Brain microvascular endothelial cell (primary cell): ENCODE data around the gene POMT1.

Experiments used
- DNase-seq: peaks from one replicate; pipeline ENCODE4 v3.0.0-alpha.2; 2020
- H3K27ac ChIP-seq: fragments of 250-450 bp; sonication (Bioruptor Pico); 2 replicates; pipeline ENCODE4 v1.5.1; 2020; ENCODE audit warnings: mild to moderate bottlenecking, moderate library complexity
- H3K27me3 ChIP-seq: fragments of 250-450 bp; sonication (Bioruptor Pico); replicated peaks from 2 replicates; pipeline ENCODE4 v1.5.1; 2020; ENCODE audit warnings: mild to moderate bottlenecking
- H3K36me3 ChIP-seq: fragments of 250-450 bp; sonication (Bioruptor Pico); replicated peaks from 2 replicates; pipeline ENCODE4 v1.5.1; 2020; ENCODE audit warnings: mild to moderate bottlenecking
- H3K4me3 ChIP-seq: 2 replicates; pipeline ENCODE4 v1.5.1; 2011; ENCODE audit warnings: low read depth, mild to moderate bottlenecking, control low read depth, low read length, moderate library complexity
- in situ Hi-C: cut with HindIII; loops from 2 replicates; pipeline ENCODE4 v1.10.0; 2017; ENCODE audit warnings: low sequenced_read_pairs, low pct_ligation_motif_present
- TF ChIP-seq, protein P1 (sequence below): IDR thresholded peaks from 2 replicates; pipeline ENCODE4 v1.5.1; 2011; ENCODE audit warnings: low read depth, mild to moderate bottlenecking, moderate library complexity, low read length, control low read depth, inconsistent platforms; ENCODE audit errors: missing control alignments

The POMT1 gene

GRCh38 chr9:131559421-131560000, 56.8 kb downstream of the POMT1 start:
- DNase-seq: no peak
- in situ Hi-C loops: no loop called here
- H3K36me3 ChIP-seq: no peaks in the 10 kb centered on the region
- peaks cover 13% of the 10 kb centered on the region for H3K27me3 ChIP-seq
- TF ChIP-seq, protein P1, sequence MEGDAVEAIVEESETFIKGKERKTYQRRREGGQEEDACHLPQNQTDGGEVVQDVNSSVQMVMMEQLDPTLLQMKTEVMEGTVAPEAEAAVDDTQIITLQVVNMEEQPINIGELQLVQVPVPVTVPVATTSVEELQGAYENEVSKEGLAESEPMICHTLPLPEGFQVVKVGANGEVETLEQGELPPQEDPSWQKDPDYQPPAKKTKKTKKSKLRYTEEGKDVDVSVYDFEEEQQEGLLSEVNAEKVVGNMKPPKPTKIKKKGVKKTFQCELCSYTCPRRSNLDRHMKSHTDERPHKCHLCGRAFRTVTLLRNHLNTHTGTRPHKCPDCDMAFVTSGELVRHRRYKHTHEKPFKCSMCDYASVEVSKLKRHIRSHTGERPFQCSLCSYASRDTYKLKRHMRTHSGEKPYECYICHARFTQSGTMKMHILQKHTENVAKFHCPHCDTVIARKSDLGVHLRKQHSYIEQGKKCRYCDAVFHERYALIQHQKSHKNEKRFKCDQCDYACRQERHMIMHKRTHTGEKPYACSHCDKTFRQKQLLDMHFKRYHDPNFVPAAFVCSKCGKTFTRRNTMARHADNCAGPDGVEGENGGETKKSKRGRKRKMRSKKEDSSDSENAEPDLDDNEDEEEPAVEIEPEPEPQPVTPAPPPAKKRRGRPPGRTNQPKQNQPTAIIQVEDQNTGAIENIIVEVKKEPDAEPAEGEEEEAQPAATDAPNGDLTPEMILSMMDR: no peak
- no peak overlapping the region for H3K4me3 ChIP-seq
- H3K27ac ChIP-seq: no peak overlapping the region

- TF ChIP-seq, protein P1: no peak
- no peaks in the 10 kb centered on the region for H3K36me3 ChIP-seq
- H3K27ac ChIP-seq: no peak overlapping the region
- no peak overlapping the region for H3K4me3 ChIP-seq
- no peaks in the 10 kb centered on the region for H3K27me3 ChIP-seq
- in situ Hi-C loops: no loop called here
- DNase-seq: peak; percentile 26
Observed at GRCh38 chr9:131562032-131562959, 59.6 kb downstream of the POMT1 start.

GRCh38 chr9:131565369-131565768, 62.7 kb downstream of the POMT1 start:
- no peak overlapping the region for H3K27ac ChIP-seq
- no peaks in the 10 kb centered on the region for H3K27me3 ChIP-seq
- TF ChIP-seq, protein P1: no peak
- in situ Hi-C loops: no loop called here
- no peaks in the 10 kb centered on the region for H3K36me3 ChIP-seq
- no peak overlapping the region for H3K4me3 ChIP-seq
- DNase-seq: no peak

DNA sequence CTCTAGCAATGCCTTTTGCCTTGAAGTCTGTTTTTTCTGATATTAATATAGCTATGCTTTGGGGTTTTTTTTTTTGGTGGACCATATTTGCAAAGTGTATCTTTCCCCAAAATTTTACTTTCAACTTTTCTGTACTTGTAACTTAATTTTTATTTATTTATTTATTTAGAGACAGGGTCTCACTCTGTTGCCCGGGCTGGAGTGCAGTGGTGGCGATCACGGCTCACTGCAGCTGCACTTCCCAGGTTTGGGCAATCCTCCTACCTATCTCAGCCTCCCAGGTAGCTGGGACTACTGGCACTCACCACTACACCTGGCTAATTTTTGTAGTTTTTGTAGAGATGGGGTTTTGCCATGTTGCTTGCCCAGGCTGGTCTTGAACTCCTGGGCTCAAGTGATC, 63.4 kb downstream of the POMT1 start:
- Histone ChIP-seq H3K27me3 (no peaks in the 10 kb centered on the region), H3K36me3 (no peaks in the 10 kb centered on the region), H3K4me3 (no peak overlapping the region), H3K27ac (no peak overlapping the region)
- TF ChIP-seq, protein P1: no peak
- DNase-seq: no peak
- in situ Hi-C loops: no loop called here

- in situ Hi-C loops: no loop called here
- Histone ChIP-seq H3K27me3 (no peaks in the 10 kb centered on the region), H3K4me3 (no peak overlapping the region), H3K36me3 (no peaks in the 10 kb centered on the region), H3K27ac (no peak overlapping the region)
- DNase-seq: no peak
- TF ChIP-seq, protein P1: no peak
Observed at GRCh38 chr9:131567910-131568309, 65.2 kb downstream of the POMT1 start.
